Measurements from ENCODE around the gene POLH. TPM values are rescaled to one million over a fixed set of nuclear protein-coding genes. Genes with fewer than 3 reads are reported as not detected.
"Not testable (repeated sequence)": the region's sequence is repeated elsewhere in the genome, so short reads cannot be mapped to it uniquely, and the experiment has no call there.

Gene POLH
- total RNA-seq, 1 donor from 2014 or later = 22.2 TPM

- no peak for TF ChIP-seq CTCF (conservative IDR thresholded peaks at IDR 0.05)
These were observed 69.6 kb downstream of the POLH start for GRCh38 chr6:43645613-43645964.

GRCh38 chr6:43647613-43648012, 71.6 kb downstream of the POLH start:
- Mint-ChIP-seq H3K27me3 (ENCODE audit: low read depth) (no peaks in the 10 kb centered on the region), H3K4me1 (peaks cover 18% of the 10 kb centered on the region), H3K36me3 (ENCODE audit: low read depth) (no peaks in the 10 kb centered on the region), H3K27ac (ENCODE audit: unreplicated experiment) (no peak overlapping the region), H3K9me3 (no peaks in the 10 kb centered on the region), H3K4me3 (no peak overlapping the region)
- TF ChIP-seq CTCF (conservative IDR thresholded peaks at IDR 0.05) = no peak
- no peak for DNase-seq (ENCODE audit: low read depth, low spot score)

More at GRCh38 chr6:43645613-43645964, 69.6 kb downstream of the POLH start:
- H3K36me3 Mint-ChIP-seq (ENCODE audit: low read depth) = peaks cover 4% of the 10 kb centered on the region
- no peaks in the 10 kb centered on the region for H3K27me3 Mint-ChIP-seq (ENCODE audit: low read depth)
- DNase-seq (ENCODE audit: low read depth, low spot score) = no peak
- H3K4me3 Mint-ChIP-seq = peak overlapping the region; percentile 76
- no peak overlapping the region for H3K27ac Mint-ChIP-seq (ENCODE audit: unreplicated experiment)
- no peaks in the 10 kb centered on the region for H3K9me3 Mint-ChIP-seq
- peaks cover 18% of the 10 kb centered on the region for H3K4me1 Mint-ChIP-seq

GRCh38 chr6:43648248-43648647, 72.3 kb downstream of the POLH start:
- DNase-seq (ENCODE audit: low read depth, low spot score) = no peak
- no peaks in the 10 kb centered on the region for H3K27me3 Mint-ChIP-seq (ENCODE audit: low read depth)
- TF ChIP-seq CTCF (conservative IDR thresholded peaks at IDR 0.05) = no peak
- H3K4me1 Mint-ChIP-seq = peaks cover 18% of the 10 kb centered on the region
- H3K36me3 Mint-ChIP-seq (ENCODE audit: low read depth) = no peaks in the 10 kb centered on the region
- H3K27ac Mint-ChIP-seq (ENCODE audit: unreplicated experiment) = no peak overlapping the region
- peak overlapping the region; percentile 1 for H3K4me3 Mint-ChIP-seq
- H3K9me3 Mint-ChIP-seq = no peaks in the 10 kb centered on the region

GRCh38 chr6:43652822-43653221, 76.8 kb downstream of the POLH start:
- H3K27ac Mint-ChIP-seq (ENCODE audit: unreplicated experiment); H3K36me3 Mint-ChIP-seq (ENCODE audit: low read depth); H3K4me1 Mint-ChIP-seq; H3K4me3 Mint-ChIP-seq; H3K9me3 Mint-ChIP-seq; H3K27me3 Mint-ChIP-seq (ENCODE audit: low read depth); DNase-seq (ENCODE audit: low read depth, low spot score): not testable (repeated sequence)

GRCh38 chr6:43657221-43657802, 81.3 kb downstream of the POLH start:
- no peaks in the 10 kb centered on the region for H3K4me1 Mint-ChIP-seq
- peaks cover 2% of the 10 kb centered on the region for H3K36me3 Mint-ChIP-seq (ENCODE audit: low read depth)
- H3K27me3 Mint-ChIP-seq (ENCODE audit: low read depth) = no peaks in the 10 kb centered on the region
- TF ChIP-seq CTCF (conservative IDR thresholded peaks at IDR 0.05) = no peak
- H3K4me3 Mint-ChIP-seq = no peak overlapping the region
- H3K9me3 Mint-ChIP-seq = no peaks in the 10 kb centered on the region
- H3K27ac Mint-ChIP-seq (ENCODE audit: unreplicated experiment) = no peak overlapping the region
- no peak for DNase-seq (ENCODE audit: low read depth, low spot score)

GRCh38 chr6:43658161-43658560, 82.2 kb downstream of the POLH start:
- H3K27me3 Mint-ChIP-seq (ENCODE audit: low read depth) = no peaks in the 10 kb centered on the region
- H3K4me3 Mint-ChIP-seq = no peak overlapping the region
- H3K9me3 Mint-ChIP-seq = no peaks in the 10 kb centered on the region
- H3K36me3 Mint-ChIP-seq (ENCODE audit: low read depth) = peaks cover 2% of the 10 kb centered on the region
- no peak for TF ChIP-seq CTCF (conservative IDR thresholded peaks at IDR 0.05)
- H3K4me1 Mint-ChIP-seq = no peaks in the 10 kb centered on the region
- DNase-seq (ENCODE audit: low read depth, low spot score) = no peak
- no peak overlapping the region for H3K27ac Mint-ChIP-seq (ENCODE audit: unreplicated experiment)

GRCh38 chr6:43662948-43663347, 87.0 kb downstream of the POLH start:
- H3K4me3 Mint-ChIP-seq; H3K27ac Mint-ChIP-seq (ENCODE audit: unreplicated experiment); H3K9me3 Mint-ChIP-seq; H3K36me3 Mint-ChIP-seq (ENCODE audit: low read depth); H3K4me1 Mint-ChIP-seq; DNase-seq (ENCODE audit: low read depth, low spot score): not testable (repeated sequence)
- H3K27me3 Mint-ChIP-seq (ENCODE audit: low read depth) = peaks cover 12% of the 10 kb centered on the region
